Lung (tissue), 12 donors: ENCODE data around the gene SLC12A3. TPM values are rescaled to one million over a fixed set of nuclear protein-coding genes. Genes with fewer than 3 reads are reported as not detected.

Experiments used
- ATAC-seq: fragments of 200-7000 bp; cut with Tn5 transposase; one replicate; pipeline ENCODE4 v1.9.1; 2020; ENCODE audit warnings: moderate number of reproducible peaks; ENCODE audit not compliant: insufficient read depth, low FRiP score
- DNase-seq, 3 donors: peaks; one replicate each; pipeline ENCODE4 v3.0.0-alpha.2; 2013 to 2017
- H3K27ac ChIP-seq, 2 donors: one replicate each; pipeline ENCODE4 v1.5.1; 2013; ENCODE audit warnings: mild to moderate bottlenecking in 2 of 2, moderate library complexity in 2 of 2, control low read depth in 1 of 2, inconsistent platforms in 1 of 2, low read depth in 1 of 2, low read length in 1 of 2
- H3K27me3 ChIP-seq, 3 donors: one replicate each; pipeline ENCODE4 v1.5.1; 2013; ENCODE audit warnings: low read length in 2 of 3; ENCODE audit not compliant: control insufficient read depth in 3 of 3, insufficient read depth in 3 of 3
- H3K36me3 ChIP-seq, 4 donors: one replicate each; pipeline ENCODE4 v1.5.1; 2013; ENCODE audit warnings: low read length in 4 of 4, mild to moderate bottlenecking in 1 of 4, moderate library complexity in 1 of 4; ENCODE audit not compliant: control insufficient read depth in 4 of 4, insufficient read depth in 4 of 4
- H3K4me1 ChIP-seq, 5 donors: one replicate each; pipeline ENCODE4 v1.5.1; 2013; ENCODE audit warnings: low read length in 5 of 5, mild to moderate bottlenecking in 2 of 5, moderate library complexity in 1 of 5; ENCODE audit not compliant: control insufficient read depth in 5 of 5, insufficient read depth in 5 of 5
- H3K4me3 ChIP-seq: one replicate; pipeline ENCODE4 v1.5.1; 2013; ENCODE audit warnings: mild to moderate bottlenecking, control low read depth, moderate library complexity
- H3K9ac ChIP-seq, 2 donors: one replicate each; pipeline ENCODE4 v1.5.1; 2013; ENCODE audit warnings: low read length in 2 of 2, control low read depth in 1 of 2; ENCODE audit not compliant: insufficient read depth in 1 of 2
- H3K9me3 ChIP-seq, 4 donors: one replicate each; pipeline ENCODE4 v1.5.1; 2013; ENCODE audit warnings: low read length in 3 of 4, mild to moderate bottlenecking in 1 of 4, moderate library complexity in 1 of 4; ENCODE audit not compliant: control insufficient read depth in 4 of 4, insufficient read depth in 3 of 4
- WGBS, 2 donors: extraction: QIAGEN DNeasy Blood & Tissue Kit; methylation state at CpG; one replicate each; pipeline ENCODE4 v1.1.7; 2013; 5-methylcytosine and 5-hydroxymethylcytosine counted together
- polyA plus RNA-seq, 2 donors: library from polyadenylated mRNA; stranded (reverse); fragments of 200-250 nt; gene quantifications; one replicate each; pipeline ENCODE4 v1.2.1, GENCODE V29; 2013
- total RNA-seq, 2 donors: library from RNA; depleted of rRNA in 1 of 2; stranded (reverse); fragments of >200 nt in 1 of 2; gene quantifications; one replicate each; pipeline ENCODE4 v1.2.1, GENCODE V29; 2014 to 2021
- TF ChIP-seq, protein P1 (sequence below): IDR thresholded peaks from 2 replicates; pipeline ENCODE4 v1.5.1; 2012; ENCODE audit warnings: mild to moderate bottlenecking; ENCODE audit errors: control extremely low read depth, extremely low read depth
- donor health status: control.
- donor health status: control.
- donor health status: Bipolar disorder and iron deficiency.
- donor health status: healthy.
- donor health status: DM: yes; HTN: yes; CAD: no.

The SLC12A3 gene
- total and polyA plus RNA-seq, 4 donors: 0.04 to 0.07 TPM; not detected in 2

DNA sequence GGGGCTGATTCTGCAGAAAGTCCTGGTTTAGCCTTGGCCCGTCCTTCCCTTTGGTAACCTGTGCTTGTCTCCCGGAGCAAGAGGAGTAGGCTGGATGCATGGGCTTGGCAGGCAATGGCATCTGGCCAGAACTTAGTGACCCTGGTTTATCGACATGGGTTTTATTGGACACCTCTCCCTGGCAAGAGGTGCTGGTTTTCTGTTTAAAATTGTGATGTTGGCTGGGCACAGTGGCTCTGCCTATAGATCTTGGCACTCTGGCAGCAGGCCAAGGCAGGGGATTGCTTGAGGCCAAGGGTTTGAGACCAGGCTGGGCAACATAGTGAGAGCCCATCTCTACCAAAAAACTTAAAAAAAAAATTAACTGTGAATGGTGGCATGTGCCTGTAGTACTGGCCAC lies 31.2 kb downstream of the SLC12A3 start:
- TF ChIP-seq, protein P1, sequence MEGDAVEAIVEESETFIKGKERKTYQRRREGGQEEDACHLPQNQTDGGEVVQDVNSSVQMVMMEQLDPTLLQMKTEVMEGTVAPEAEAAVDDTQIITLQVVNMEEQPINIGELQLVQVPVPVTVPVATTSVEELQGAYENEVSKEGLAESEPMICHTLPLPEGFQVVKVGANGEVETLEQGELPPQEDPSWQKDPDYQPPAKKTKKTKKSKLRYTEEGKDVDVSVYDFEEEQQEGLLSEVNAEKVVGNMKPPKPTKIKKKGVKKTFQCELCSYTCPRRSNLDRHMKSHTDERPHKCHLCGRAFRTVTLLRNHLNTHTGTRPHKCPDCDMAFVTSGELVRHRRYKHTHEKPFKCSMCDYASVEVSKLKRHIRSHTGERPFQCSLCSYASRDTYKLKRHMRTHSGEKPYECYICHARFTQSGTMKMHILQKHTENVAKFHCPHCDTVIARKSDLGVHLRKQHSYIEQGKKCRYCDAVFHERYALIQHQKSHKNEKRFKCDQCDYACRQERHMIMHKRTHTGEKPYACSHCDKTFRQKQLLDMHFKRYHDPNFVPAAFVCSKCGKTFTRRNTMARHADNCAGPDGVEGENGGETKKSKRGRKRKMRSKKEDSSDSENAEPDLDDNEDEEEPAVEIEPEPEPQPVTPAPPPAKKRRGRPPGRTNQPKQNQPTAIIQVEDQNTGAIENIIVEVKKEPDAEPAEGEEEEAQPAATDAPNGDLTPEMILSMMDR: no peak
- Histone ChIP-seq H3K27me3 (peaks cover 0 to 2% (median 0%) of the 10 kb centered on the region in 3 donors), H3K4me3 (no peak overlapping the region), H3K27ac (no peak overlapping the region), H3K9ac (no peak overlapping the region), H3K9me3 (no peaks in the 10 kb centered on the region), H3K36me3 (no peaks in the 10 kb centered on the region), H3K4me1 (no peaks in the 10 kb centered on the region)
- 83 to 93% methylated on average over 3 of the region's 3 CpGs for WGBS, 2 donors
- DNase-seq (no peak), ATAC-seq (no peak)

DNA sequence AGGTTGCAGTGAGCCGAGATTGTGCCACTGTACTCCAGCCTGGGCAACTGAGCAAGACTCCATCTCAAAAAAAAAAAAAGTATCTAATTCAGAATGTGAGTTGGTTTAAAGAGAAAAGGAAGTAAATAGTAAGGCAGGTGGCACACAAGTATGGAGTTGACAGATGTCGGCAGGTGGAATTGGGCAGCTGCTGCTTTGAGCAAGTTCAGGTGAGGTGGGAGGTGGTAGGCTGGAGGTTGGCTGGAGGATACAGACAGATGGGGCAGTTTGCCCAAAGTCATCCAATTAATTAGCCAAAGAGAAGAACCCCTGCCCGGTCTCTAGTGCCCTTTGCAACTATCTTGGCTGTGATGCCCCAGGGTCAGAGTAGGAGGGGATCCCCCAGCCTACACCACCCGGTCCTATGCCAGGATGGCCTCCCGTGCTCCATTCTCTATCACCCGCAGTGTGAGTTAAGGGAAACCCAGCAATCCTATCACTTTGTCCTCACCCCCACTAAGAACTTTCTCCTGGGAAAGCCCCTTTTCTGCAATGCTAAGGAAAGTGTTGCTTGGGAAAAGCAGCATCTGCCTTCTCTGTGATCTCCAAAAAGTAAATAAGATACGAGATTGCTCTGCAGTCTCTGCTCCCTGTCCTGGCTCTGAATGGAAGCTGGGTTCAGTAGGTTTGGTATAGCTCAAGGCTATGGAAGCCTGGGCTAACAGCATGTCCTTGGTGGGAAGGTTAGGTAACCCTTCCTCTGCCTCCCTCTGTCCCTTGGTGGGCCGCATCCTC lies 32.2 kb downstream of the SLC12A3 start:
- H3K9me3 ChIP-seq: no peaks in the 10 kb centered on the region
- H3K36me3 ChIP-seq: no peaks in the 10 kb centered on the region
- 83 to 91% methylated on average over 8 of the region's 8 CpGs for WGBS, 2 donors
- ATAC-seq (no peak), DNase-seq (no peak)
- TF ChIP-seq, protein P1: no peak
- peaks cover 0 to 2% (median 0%) of the 10 kb centered on the region in 3 donors for H3K27me3 ChIP-seq
- no peak overlapping the region for H3K9ac ChIP-seq
- H3K27ac ChIP-seq: no peak overlapping the region
- no peaks in the 10 kb centered on the region for H3K4me1 ChIP-seq
- no peak overlapping the region for H3K4me3 ChIP-seq

DNA sequence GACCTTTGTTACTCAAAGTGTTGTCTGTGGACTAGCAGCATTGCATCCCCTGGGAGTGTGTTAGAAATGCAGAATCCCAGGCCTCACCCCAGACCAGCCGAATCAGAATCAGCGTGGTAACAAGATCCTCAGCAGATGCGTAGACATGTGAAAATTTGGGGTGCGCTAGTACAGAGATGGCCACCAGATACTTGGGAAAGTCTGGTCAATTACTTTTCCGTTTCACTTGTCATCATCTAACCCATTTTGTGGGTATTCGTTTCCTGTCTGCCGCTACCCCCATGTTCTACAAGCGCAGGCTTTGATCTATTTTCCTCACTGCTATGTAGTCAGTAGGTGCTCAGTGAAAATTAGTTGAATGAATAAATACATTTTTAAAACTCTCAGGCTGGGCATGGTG lies 33.8 kb downstream of the SLC12A3 start:
- 55 to 84% methylated on average over 8 of the region's 8 CpGs for WGBS, 2 donors
- Histone ChIP-seq H3K27ac (no peak overlapping the region), H3K36me3 (no peaks in the 10 kb centered on the region), H3K4me1 (no peaks in the 10 kb centered on the region), H3K9ac (no peak overlapping the region), H3K27me3 (peaks cover 0 to 2% (median 0%) of the 10 kb centered on the region in 3 donors), H3K4me3 (no peak overlapping the region), H3K9me3 (no peaks in the 10 kb centered on the region)
- TF ChIP-seq, protein P1: no peak
- DNase-seq (no peak), ATAC-seq (no peak)
